Liver (tissue), 9 donors: ENCODE data around the gene PDE2A. TPM values are rescaled to one million over a fixed set of nuclear protein-coding genes. Genes with fewer than 3 reads are reported as not detected.
A peak's percentile ranks its signal among the peaks of the same experiment; 100 is the strongest.

Experiments
- DNase-seq: peaks from one replicate; pipeline ENCODE4 v3.0.0-alpha.2; 2017; ENCODE audit warnings: low spot score
- H3K27ac ChIP-seq, 2 donors: one replicate each; pipeline ENCODE4 v1.7.0; 2013; ENCODE audit warnings: inconsistent platforms in 2 of 2, low read length in 2 of 2, control low read depth in 1 of 2, low read depth in 1 of 2, mild to moderate bottlenecking in 1 of 2
- H3K27me3 ChIP-seq, 4 donors: one replicate each; pipeline versions ENCODE4 v1.6.1 to v1.7.0; 2013; ENCODE audit warnings: low read length in 3 of 4, inconsistent platforms in 1 of 4, mild to moderate bottlenecking in 1 of 4, moderate library complexity in 1 of 4; ENCODE audit not compliant: control insufficient read depth in 4 of 4, insufficient read depth in 4 of 4
- H3K36me3 ChIP-seq, 4 donors: one replicate each; pipeline versions ENCODE4 v1.6.1 to v1.7.0; 2013; ENCODE audit warnings: low read length in 3 of 4, mild to moderate bottlenecking in 3 of 4, low read depth in 1 of 4, moderate library complexity in 1 of 4; ENCODE audit not compliant: control insufficient read depth in 4 of 4, insufficient read depth in 3 of 4
- H3K4me1 ChIP-seq, 4 donors: one replicate each; pipeline versions ENCODE4 v1.6.1 to v1.7.0; 2013; ENCODE audit warnings: low read length in 3 of 4, mild to moderate bottlenecking in 3 of 4, moderate library complexity in 1 of 4; ENCODE audit not compliant: control insufficient read depth in 4 of 4, insufficient read depth in 4 of 4
- H3K4me3 ChIP-seq, 3 donors: one replicate each; pipeline versions ENCODE4 v1.6.1 to v1.7.0; 2013; ENCODE audit warnings: low read length in 3 of 3, control low read depth in 1 of 3, low read depth in 1 of 3, mild to moderate bottlenecking in 1 of 3
- H3K9ac ChIP-seq, 2 donors: one replicate each; pipeline ENCODE4 v1.7.0; 2013; ENCODE audit warnings: low read length in 2 of 2, mild to moderate bottlenecking in 2 of 2, moderate library complexity in 2 of 2, control low read depth in 1 of 2, low read depth in 1 of 2
- H3K9me3 ChIP-seq, 4 donors: one replicate each; pipeline versions ENCODE4 v1.6.1 to v1.7.0; 2013; ENCODE audit warnings: low read length in 3 of 4; ENCODE audit not compliant: control insufficient read depth in 4 of 4
- EGR1 ChIP-seq, 2 donors: IDR thresholded peaks; 2 replicates each; pipeline ENCODE4 v1.6.1; 2016 to 2018; ENCODE audit warnings: antibody characterized with exemption in 2 of 2, low read depth in 2 of 2
- FOXA1 ChIP-seq: IDR thresholded peaks from 2 replicates; pipeline ENCODE4 v1.6.1; 2016; ENCODE audit warnings: antibody characterized with exemption
- FOXA2 ChIP-seq: IDR thresholded peaks from 2 replicates; pipeline ENCODE4 v1.6.1; 2016; ENCODE audit warnings: antibody characterized with exemption
- GABPA ChIP-seq, 2 donors: IDR thresholded peaks in 1 of 2; conservative IDR thresholded peaks in 1 of 2; 2 replicates each; pipeline ENCODE4 v1.6.1; 2016; ENCODE audit warnings: antibody characterized with exemption in 2 of 2, mild to moderate bottlenecking in 1 of 2, moderate library complexity in 1 of 2
- HNF4A ChIP-seq, 2 donors: conservative IDR thresholded peaks; 2 replicates each; pipeline ENCODE4 v1.6.1; 2016; ENCODE audit warnings: antibody characterized with exemption in 2 of 2, mild to moderate bottlenecking in 2 of 2
- HNF4G ChIP-seq: IDR thresholded peaks from 2 replicates; pipeline ENCODE4 v1.6.1; 2016; ENCODE audit warnings: antibody characterized with exemption
- RAD21 ChIP-seq, 2 donors: IDR thresholded peaks; 2 replicates each; pipeline ENCODE4 v1.6.1; 2016; ENCODE audit warnings: antibody characterized with exemption in 2 of 2, mild to moderate bottlenecking in 2 of 2
- RXRA ChIP-seq, 2 donors: IDR thresholded peaks; 2 replicates each; pipeline ENCODE4 v1.6.1; 2017 to 2018; ENCODE audit warnings: antibody characterized with exemption in 2 of 2, mild to moderate bottlenecking in 1 of 2
- SP1 ChIP-seq: IDR thresholded peaks from 2 replicates; pipeline ENCODE4 v1.6.1; 2018; ENCODE audit warnings: antibody characterized with exemption, mild to moderate bottlenecking
- TAF1 ChIP-seq: conservative IDR thresholded peaks from 2 replicates; pipeline ENCODE4 v1.6.1; 2016; ENCODE audit warnings: antibody characterized with exemption, mild to moderate bottlenecking
- YY1 ChIP-seq: IDR thresholded peaks from 2 replicates; pipeline ENCODE4 v1.6.1; 2016; ENCODE audit warnings: antibody characterized with exemption, mild to moderate bottlenecking
- WGBS: extraction: QIAGEN DNeasy Blood & Tissue Kit; methylation state at CpG from one replicate; pipeline ENCODE4 v1.1.7; 2013; 5-methylcytosine and 5-hydroxymethylcytosine counted together
- polyA plus RNA-seq, 2 donors: library from polyadenylated mRNA; stranded (reverse) in 1 of 2; unstranded in 1 of 2; fragments of 200-250 nt in 1 of 2; fragments of >200 nt in 1 of 2; fragmentation: Nextera tagmentation in 1 of 2; extraction: Ambion mirVana in 1 of 2; gene quantifications; one replicate each; pipeline versions ENCODE4 v1.2.1 to v1.2.3, GENCODE V29; 2013 to 2015
- total RNA-seq, 2 donors: library from RNA; depleted of rRNA; stranded (reverse); fragments of >200 nt; gene quantifications; one replicate each; pipeline ENCODE4 v1.2.3, GENCODE V29; 2014
- TF ChIP-seq, protein P1 (sequence below): fragments of 150-350 bp; IDR thresholded peaks from 2 replicates; pipeline ENCODE4 v1.5.1; 2017; ENCODE audit warnings: improper control_type of control experiment, low read depth, low read length; ENCODE audit not compliant: missing input control
- TF ChIP-seq, protein P2 (sequence below): IDR thresholded peaks from 2 replicates; pipeline ENCODE4 v1.6.1; 2016; ENCODE audit warnings: antibody characterized with exemption
- TF ChIP-seq, protein P3 (sequence below): IDR thresholded peaks from 2 replicates; pipeline ENCODE4 v1.6.1; 2016; ENCODE audit warnings: antibody characterized with exemption, mild to moderate bottlenecking
- TF ChIP-seq, protein P4 (sequence below): IDR thresholded peaks from 2 replicates; pipeline ENCODE4 v1.6.1; 2016; ENCODE audit warnings: antibody characterized with exemption
- TF ChIP-seq, protein P5 (sequence below): IDR thresholded peaks from 2 replicates; pipeline ENCODE4 v1.6.1; 2016; ENCODE audit warnings: antibody characterized with exemption
- donor health status: healthy.
- donor health status: healthy.
- donor health status: healthy.
- donor health status: healthy.
- donor health status: healthy.

The PDE2A gene
- total and polyA plus RNA-seq, 4 donors: 4.3 to 32.8 (median 12.9) TPM

DNA sequence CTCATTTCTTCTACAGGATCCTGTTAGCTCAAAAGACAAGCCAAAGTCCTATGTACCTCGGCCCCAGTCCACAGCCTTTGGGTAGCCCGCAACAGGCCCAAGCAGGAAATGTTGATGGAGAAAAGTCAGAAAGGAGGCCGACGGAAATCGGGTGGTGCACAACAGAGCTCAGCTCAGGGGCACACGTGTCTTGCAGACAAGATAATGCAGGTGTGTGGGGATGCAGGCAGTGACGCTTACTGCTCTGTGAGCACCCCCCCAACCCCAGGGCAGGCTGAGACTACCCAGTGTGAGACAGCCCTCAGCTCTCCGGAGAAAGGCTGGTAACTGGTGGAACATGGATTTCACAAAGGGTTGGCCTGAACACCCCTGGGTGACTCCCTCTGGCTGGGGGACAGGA, 4.3 kb upstream of the PDE2A start:
- Histone ChIP-seq H3K9ac (no peak overlapping the region), H3K4me1 (peaks cover 0 to 6% (median 1%) of the 10 kb centered on the region in 4 donors), H3K27me3 (peaks cover 0 to 7% (median 4%) of the 10 kb centered on the region in 4 donors), H3K9me3 (no peaks in the 10 kb centered on the region), H3K36me3 (no peaks in the 10 kb centered on the region), H3K27ac (no peak overlapping the region), H3K4me3 (no peak overlapping the region)
- DNase-seq: no peak
- WGBS: 70% methylated on average over 8 of the region's 8 CpGs
- no peak for TF ChIP-seq HNF4G
- TF ChIP-seq FOXA1: no peak
- TF ChIP-seq TAF1: no peak
- TF ChIP-seq, protein P1, sequence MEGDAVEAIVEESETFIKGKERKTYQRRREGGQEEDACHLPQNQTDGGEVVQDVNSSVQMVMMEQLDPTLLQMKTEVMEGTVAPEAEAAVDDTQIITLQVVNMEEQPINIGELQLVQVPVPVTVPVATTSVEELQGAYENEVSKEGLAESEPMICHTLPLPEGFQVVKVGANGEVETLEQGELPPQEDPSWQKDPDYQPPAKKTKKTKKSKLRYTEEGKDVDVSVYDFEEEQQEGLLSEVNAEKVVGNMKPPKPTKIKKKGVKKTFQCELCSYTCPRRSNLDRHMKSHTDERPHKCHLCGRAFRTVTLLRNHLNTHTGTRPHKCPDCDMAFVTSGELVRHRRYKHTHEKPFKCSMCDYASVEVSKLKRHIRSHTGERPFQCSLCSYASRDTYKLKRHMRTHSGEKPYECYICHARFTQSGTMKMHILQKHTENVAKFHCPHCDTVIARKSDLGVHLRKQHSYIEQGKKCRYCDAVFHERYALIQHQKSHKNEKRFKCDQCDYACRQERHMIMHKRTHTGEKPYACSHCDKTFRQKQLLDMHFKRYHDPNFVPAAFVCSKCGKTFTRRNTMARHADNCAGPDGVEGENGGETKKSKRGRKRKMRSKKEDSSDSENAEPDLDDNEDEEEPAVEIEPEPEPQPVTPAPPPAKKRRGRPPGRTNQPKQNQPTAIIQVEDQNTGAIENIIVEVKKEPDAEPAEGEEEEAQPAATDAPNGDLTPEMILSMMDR: no peak
- no peak for TF ChIP-seq RXRA (IDR thresholded peaks at IDR 0.05)
- TF ChIP-seq HNF4A (conservative IDR thresholded peaks at IDR 0.05): no peak
- TF ChIP-seq RAD21 (IDR thresholded peaks at IDR 0.05): no peak
- TF ChIP-seq, protein P2, sequence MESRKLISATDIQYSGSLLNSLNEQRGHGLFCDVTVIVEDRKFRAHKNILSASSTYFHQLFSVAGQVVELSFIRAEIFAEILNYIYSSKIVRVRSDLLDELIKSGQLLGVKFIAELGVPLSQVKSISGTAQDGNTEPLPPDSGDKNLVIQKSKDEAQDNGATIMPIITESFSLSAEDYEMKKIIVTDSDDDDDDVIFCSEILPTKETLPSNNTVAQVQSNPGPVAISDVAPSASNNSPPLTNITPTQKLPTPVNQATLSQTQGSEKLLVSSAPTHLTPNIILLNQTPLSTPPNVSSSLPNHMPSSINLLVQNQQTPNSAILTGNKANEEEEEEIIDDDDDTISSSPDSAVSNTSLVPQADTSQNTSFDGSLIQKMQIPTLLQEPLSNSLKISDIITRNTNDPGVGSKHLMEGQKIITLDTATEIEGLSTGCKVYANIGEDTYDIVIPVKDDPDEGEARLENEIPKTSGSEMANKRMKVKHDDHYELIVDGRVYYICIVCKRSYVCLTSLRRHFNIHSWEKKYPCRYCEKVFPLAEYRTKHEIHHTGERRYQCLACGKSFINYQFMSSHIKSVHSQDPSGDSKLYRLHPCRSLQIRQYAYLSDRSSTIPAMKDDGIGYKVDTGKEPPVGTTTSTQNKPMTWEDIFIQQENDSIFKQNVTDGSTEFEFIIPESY: no peak
- no peak for TF ChIP-seq SP1
- no peak for TF ChIP-seq FOXA2
- TF ChIP-seq GABPA (IDR thresholded peaks at IDR 0.05 in 1 of 2, conservative IDR thresholded peaks at IDR 0.05 in 1 of 2): no peak
- TF ChIP-seq, protein P3, sequence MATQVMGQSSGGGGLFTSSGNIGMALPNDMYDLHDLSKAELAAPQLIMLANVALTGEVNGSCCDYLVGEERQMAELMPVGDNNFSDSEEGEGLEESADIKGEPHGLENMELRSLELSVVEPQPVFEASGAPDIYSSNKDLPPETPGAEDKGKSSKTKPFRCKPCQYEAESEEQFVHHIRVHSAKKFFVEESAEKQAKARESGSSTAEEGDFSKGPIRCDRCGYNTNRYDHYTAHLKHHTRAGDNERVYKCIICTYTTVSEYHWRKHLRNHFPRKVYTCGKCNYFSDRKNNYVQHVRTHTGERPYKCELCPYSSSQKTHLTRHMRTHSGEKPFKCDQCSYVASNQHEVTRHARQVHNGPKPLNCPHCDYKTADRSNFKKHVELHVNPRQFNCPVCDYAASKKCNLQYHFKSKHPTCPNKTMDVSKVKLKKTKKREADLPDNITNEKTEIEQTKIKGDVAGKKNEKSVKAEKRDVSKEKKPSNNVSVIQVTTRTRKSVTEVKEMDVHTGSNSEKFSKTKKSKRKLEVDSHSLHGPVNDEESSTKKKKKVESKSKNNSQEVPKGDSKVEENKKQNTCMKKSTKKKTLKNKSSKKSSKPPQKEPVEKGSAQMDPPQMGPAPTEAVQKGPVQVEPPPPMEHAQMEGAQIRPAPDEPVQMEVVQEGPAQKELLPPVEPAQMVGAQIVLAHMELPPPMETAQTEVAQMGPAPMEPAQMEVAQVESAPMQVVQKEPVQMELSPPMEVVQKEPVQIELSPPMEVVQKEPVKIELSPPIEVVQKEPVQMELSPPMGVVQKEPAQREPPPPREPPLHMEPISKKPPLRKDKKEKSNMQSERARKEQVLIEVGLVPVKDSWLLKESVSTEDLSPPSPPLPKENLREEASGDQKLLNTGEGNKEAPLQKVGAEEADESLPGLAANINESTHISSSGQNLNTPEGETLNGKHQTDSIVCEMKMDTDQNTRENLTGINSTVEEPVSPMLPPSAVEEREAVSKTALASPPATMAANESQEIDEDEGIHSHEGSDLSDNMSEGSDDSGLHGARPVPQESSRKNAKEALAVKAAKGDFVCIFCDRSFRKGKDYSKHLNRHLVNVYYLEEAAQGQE: no peak
- TF ChIP-seq, protein P4, sequence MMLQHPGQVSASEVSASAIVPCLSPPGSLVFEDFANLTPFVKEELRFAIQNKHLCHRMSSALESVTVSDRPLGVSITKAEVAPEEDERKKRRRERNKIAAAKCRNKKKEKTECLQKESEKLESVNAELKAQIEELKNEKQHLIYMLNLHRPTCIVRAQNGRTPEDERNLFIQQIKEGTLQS: no peak
- no peak for TF ChIP-seq EGR1 (IDR thresholded peaks at IDR 0.05; ENCODE audit: low read depth in 2 of 2)
- TF ChIP-seq YY1: no peak
- TF ChIP-seq, protein P5, sequence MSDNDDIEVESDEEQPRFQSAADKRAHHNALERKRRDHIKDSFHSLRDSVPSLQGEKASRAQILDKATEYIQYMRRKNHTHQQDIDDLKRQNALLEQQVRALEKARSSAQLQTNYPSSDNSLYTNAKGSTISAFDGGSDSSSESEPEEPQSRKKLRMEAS: no peak

DNA sequence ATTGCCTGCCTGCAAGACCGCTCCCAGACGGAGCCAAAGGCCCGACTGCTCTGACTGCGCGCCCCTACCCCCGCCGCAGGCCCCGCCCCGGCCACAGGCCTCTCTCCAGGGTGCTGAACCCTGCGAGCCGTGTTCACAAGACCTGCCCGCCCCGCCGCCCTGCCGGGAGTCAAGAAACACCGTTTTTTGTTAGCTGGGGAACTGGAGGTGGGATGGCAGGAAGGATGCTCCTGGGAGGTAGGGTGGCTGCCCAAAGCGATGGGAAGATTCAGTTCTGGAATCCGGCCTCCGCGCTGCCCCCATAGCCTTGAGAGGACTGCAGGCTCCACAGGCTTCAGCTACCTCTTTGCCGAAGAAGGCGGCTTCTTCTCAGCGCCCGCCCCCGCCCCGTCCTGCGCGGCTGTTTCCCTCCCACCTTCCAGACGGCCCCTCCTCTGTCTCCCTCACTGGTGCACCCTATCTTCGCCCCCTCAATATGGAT, 2.7 kb upstream of the PDE2A start:
- peaks cover 0 to 6% (median 1%) of the 10 kb centered on the region in 4 donors for H3K4me1 ChIP-seq
- H3K4me3 ChIP-seq: no peak overlapping the region
- no peaks in the 10 kb centered on the region for H3K36me3 ChIP-seq
- no peak overlapping the region for H3K27ac ChIP-seq
- peak; percentile 70 for DNase-seq
- H3K27me3 ChIP-seq: peaks cover 0 to 14% (median 4%) of the 10 kb centered on the region in 4 donors
- 7% methylated on average over 30 of the region's 30 CpGs for WGBS
- H3K9me3 ChIP-seq: no peaks in the 10 kb centered on the region
- TF ChIP-seq, protein P4: no peak
- no peak for TF ChIP-seq RAD21 (IDR thresholded peaks at IDR 0.05)
- no peak for TF ChIP-seq HNF4G
- no peak for TF ChIP-seq RXRA (IDR thresholded peaks at IDR 0.05)
- TF ChIP-seq, protein P3: peak; percentile 98
- TF ChIP-seq HNF4A (conservative IDR thresholded peaks at IDR 0.05): no peak
- H3K9ac ChIP-seq: no peak overlapping the region
